ENCODE data around the gene CSF2RB.
A peak's percentile ranks its signal among the peaks of the same experiment; 100 is the strongest.

GRCh38 chr22:36977947-36978660, 64.7 kb downstream of the CSF2RB start:
- TF ChIP-seq CTCF (conservative IDR thresholded peaks at IDR 0.05) (peak; percentile 96), ZFX (IDR thresholded peaks at IDR 0.05) (no peak)
